Choroid plexus epithelial cell (primary cell): ENCODE data around the gene EXOSC5.
"Not testable (repeated sequence)": the region's sequence is repeated elsewhere in the genome, so short reads cannot be mapped to it uniquely, and the experiment has no call there.

ENCODE experiments used
- DNase-seq: peaks from one replicate; pipeline ENCODE4 v3.0.0-alpha.2; 2010; ENCODE audit warnings: low read depth
- H3K4me3 ChIP-seq: 2 replicates; pipeline ENCODE4 v1.5.1; 2011; ENCODE audit warnings: low read depth, mild to moderate bottlenecking, control low read depth, low read length, moderate library complexity
- CTCF ChIP-seq: conservative IDR thresholded peaks from 2 replicates; pipeline ENCODE4 v1.5.1; 2011; ENCODE audit warnings: low read depth, mild to moderate bottlenecking, control low read depth, inconsistent platforms, low read length, moderate library complexity

The EXOSC5 gene

DNA sequence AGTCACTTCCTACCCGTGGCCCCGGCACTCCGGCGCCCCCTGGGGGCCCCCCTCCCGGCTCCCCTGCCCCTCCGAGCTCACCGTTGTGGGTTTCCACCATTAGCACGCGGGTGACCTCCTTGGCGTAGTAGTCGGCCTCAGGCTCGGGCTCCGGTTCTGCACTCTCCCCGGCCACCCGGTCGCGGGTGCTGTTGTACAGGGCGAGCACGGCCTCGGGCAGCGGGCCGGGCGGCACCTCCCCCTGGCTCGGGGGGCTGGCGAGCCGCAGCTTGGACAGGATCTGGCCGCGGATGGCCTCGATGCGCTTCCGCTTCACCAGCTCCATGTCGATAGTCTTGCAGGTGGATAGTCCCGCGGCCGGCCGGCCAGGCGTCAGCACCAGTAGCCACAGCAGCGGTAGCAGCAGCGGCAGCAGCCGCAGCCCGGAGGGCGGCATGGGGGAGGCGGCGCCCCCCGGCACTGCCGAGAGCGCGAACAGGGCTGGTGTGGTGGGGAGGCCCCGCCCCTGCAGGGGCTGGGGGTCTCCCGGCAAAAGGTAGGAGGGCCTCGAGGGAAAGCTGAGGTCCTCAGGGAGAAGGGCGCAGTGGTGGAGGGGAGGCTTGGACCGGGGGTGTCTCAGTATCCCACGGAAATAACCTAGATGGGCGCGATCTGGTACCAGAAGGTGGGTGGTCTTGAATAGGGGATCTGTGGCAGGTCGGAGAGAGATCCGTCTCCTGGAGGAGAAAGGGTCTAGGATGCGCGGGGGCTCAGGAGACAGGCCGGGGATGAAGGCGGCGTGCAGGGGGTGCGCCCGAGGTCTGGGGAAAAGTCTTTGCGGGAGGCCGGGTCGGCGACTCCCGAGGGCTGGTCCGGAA is 44.3 kb downstream of the EXOSC5 start:
- peak; percentile 57 for TF ChIP-seq CTCF
- peak; percentile 41 for DNase-seq
- H3K4me3 ChIP-seq = peak overlapping the region; percentile 77

- no peak for DNase-seq
- no peak for TF ChIP-seq CTCF
Observed at GRCh38 chr19:41352279-41352608, 44.9 kb downstream of the EXOSC5 start.

GRCh38 chr19:41351339-41352245 is 45.6 kb downstream of the EXOSC5 start:
- TF ChIP-seq CTCF = no peak
- peak overlapping the region; percentile 77 for H3K4me3 ChIP-seq
- peak; percentile 55 for DNase-seq

More at GRCh38 chr19:41352279-41352608, 44.9 kb downstream of the EXOSC5 start:
- peak overlapping the region; percentile 77 for H3K4me3 ChIP-seq

DNA sequence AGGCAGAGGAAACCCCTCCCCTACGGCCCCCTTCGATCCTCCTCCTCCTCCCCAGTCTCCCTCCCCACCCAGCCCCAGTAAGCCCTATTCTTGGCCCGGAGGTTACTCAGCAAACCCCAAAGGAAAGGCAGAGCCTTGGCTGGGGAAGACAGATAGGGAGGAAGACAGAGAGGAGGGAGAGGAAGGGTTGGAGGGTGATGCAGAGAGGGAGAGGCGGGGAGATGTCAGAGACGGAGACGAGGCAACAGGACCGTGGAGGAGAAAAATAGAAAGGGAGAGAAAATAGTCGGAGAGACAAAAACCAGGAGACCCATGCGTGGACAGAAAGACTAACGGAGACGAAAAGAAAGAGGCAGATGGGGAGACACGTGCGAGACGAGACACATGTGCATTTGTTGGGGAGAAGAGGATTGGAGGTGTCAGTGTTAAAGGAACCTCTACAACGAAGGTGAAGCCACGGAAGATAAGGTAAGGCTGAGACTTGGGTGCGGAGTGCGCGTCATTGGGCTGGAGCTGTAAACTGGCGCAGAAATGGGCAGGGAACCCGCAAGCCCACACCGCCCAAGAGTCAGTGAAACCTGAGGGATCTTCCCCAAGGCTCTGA is 46.3 kb downstream of the EXOSC5 start:
- DNase-seq = peak; percentile 32
- TF ChIP-seq CTCF = no peak
- H3K4me3 ChIP-seq = peak overlapping the region; percentile 77

DNA sequence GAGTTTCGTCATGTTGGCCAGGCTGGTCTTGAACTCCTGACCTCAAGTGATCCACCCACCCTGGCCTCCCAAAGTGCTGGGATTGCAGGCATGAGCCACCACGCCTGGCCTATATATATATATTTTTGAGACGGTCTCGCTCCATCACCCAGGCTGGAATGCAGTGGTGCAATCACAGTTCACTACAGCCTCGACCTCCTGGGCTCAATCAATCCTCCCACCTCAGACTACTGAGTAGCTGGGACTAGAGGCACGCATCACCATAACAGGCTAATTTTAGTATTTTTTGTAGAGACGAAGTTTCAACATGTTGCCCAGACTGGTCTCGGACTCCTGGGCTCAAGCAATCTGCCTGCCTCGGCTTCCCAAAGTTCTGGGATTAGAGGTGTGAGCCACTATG is 50.2 kb downstream of the EXOSC5 start:
- H3K4me3 ChIP-seq = not testable (repeated sequence)
- peak; percentile 42 for DNase-seq

DNA sequence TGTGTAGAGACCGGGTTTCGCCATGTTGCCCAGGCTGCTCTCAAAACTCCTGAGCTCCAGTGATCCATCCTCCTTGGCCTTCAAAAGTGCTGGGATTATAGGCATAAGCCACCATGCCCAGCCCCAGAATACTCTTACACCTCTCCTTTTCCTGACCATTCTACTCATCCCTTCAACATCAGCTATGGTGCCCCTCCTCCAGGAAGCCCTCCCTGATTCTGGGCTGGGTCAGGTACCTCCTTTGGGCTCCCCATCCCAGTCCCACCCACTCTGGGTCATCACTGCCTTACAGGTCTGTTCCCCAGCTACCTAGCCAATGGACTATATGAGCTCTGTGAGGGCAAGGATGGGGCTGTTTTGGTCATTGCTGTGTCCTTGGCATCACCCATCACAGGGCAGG is 53.0 kb downstream of the EXOSC5 start:
- DNase-seq = no peak
- TF ChIP-seq CTCF = no peak

More for the DNA sequence above, 53.0 kb downstream of the EXOSC5 start:
- H3K4me3 ChIP-seq = no peak overlapping the region
